Endothelial cell (in vitro differentiated cells): Measurements from ENCODE around the gene ZNF644. TPM values are rescaled to one million over a fixed set of nuclear protein-coding genes. Genes with fewer than 3 reads are reported as not detected.

Experiments used
- DNase-seq: peaks from one replicate; pipeline ENCODE4 v3.0.0; 2021; ENCODE audit warnings: low spot score
- H3K27ac Mint-ChIP-seq: one replicate; pipeline ENCODE4 v1.8.0; 2021; ENCODE audit warnings: mixed read lengths, inconsistent platforms; ENCODE audit not compliant: unreplicated experiment
- H3K27me3 Mint-ChIP-seq: one replicate; pipeline ENCODE4 v1.8.0; 2021; ENCODE audit warnings: mild to moderate bottlenecking, moderate library complexity, mixed read lengths, inconsistent platforms; ENCODE audit not compliant: unreplicated experiment
- H3K36me3 Mint-ChIP-seq: one replicate; pipeline ENCODE4 v1.8.0; 2021; ENCODE audit warnings: mild to moderate bottlenecking, low read depth, mixed read lengths, inconsistent platforms; ENCODE audit not compliant: unreplicated experiment
- H3K4me1 Mint-ChIP-seq: one replicate; pipeline ENCODE4 v1.8.0; 2021; ENCODE audit warnings: mild to moderate bottlenecking, mixed read lengths, inconsistent platforms; ENCODE audit not compliant: unreplicated experiment
- H3K4me3 Mint-ChIP-seq: one replicate; pipeline ENCODE4 v1.8.0; 2021; ENCODE audit warnings: mild to moderate bottlenecking, mixed read lengths, inconsistent platforms; ENCODE audit not compliant: unreplicated experiment
- H3K9me3 Mint-ChIP-seq: one replicate; pipeline ENCODE4 v1.8.0; 2021; ENCODE audit warnings: mixed read lengths, inconsistent platforms; ENCODE audit not compliant: unreplicated experiment
- total RNA-seq: library from RNA; stranded (reverse); fragmentation: NEBNext Ultra II Directional; extraction: Animal tissue kit (Norgen Biotek cat#: 25700); gene quantifications from one replicate; pipeline ENCODE4 v1.2.1, GENCODE V29; 2021; ENCODE audit not compliant: unreplicated experiment
- TF ChIP-seq, protein P1 (sequence below): fragments of 200-600 bp; sonication (generic); IDR thresholded peaks from one replicate; pipeline ENCODE4 v1.5.0; 2021; ENCODE audit warnings: antibody characterized with exemption; ENCODE audit not compliant: unreplicated experiment

ZNF644 gene
- total RNA-seq, 1 donor from 2014 or later = 67.1 TPM

DNA sequence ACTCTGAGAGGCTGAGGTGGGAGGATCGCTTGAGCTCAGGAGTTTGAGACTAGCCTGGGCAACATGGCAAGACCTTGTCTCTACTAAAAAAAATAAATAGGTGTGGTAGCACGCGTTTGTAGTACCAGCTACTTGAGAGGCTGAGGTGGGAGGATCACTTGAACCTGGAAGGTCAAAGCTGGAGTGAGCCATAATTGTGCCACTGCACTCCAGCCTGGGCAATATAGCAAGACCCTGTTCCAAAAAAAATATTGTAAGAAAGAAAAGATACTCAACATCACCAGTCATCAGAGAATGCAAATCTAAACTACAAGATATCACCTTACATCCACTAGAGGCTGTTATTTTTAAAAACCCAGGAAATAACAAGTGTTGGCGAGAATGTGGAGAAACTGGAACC is 32.5 kb downstream of the ZNF644 start:
- no peak for DNase-seq
- H3K4me3 Mint-ChIP-seq = no peak overlapping the region
- H3K9me3 Mint-ChIP-seq = peaks cover 4% of the 10 kb centered on the region
- TF ChIP-seq, protein P1, sequence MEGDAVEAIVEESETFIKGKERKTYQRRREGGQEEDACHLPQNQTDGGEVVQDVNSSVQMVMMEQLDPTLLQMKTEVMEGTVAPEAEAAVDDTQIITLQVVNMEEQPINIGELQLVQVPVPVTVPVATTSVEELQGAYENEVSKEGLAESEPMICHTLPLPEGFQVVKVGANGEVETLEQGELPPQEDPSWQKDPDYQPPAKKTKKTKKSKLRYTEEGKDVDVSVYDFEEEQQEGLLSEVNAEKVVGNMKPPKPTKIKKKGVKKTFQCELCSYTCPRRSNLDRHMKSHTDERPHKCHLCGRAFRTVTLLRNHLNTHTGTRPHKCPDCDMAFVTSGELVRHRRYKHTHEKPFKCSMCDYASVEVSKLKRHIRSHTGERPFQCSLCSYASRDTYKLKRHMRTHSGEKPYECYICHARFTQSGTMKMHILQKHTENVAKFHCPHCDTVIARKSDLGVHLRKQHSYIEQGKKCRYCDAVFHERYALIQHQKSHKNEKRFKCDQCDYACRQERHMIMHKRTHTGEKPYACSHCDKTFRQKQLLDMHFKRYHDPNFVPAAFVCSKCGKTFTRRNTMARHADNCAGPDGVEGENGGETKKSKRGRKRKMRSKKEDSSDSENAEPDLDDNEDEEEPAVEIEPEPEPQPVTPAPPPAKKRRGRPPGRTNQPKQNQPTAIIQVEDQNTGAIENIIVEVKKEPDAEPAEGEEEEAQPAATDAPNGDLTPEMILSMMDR = no peak
- H3K27ac Mint-ChIP-seq = no peak overlapping the region
- H3K27me3 Mint-ChIP-seq = no peaks in the 10 kb centered on the region
- H3K4me1 Mint-ChIP-seq = no peaks in the 10 kb centered on the region
- peaks cover 39% of the 10 kb centered on the region for H3K36me3 Mint-ChIP-seq

GRCh38 chr1:90987841-90988240 is 34.0 kb downstream of the ZNF644 start:
- DNase-seq = no peak

DNA sequence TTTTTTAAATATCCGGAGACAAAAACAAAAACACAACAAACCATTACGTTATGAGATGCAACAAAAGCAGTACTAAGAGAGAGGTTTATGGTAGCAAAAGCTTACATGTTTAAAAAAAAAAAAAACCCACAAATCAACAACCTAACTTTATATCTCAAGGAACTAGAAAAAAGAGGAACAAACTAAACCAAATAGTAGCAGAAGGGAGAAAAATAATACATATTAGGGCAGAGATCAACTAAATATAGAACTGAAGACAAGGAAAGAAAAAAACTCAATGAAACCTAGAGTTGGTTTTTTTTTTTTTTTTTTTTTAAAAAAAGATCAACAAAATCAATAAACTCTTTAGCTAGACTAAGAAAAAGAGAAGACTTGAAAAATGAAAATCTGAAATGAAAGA is 34.9 kb downstream of the ZNF644 start:
- TF ChIP-seq, protein P1 = no peak
- Mint-ChIP-seq H3K27me3 (no peaks in the 10 kb centered on the region), H3K4me1 (no peaks in the 10 kb centered on the region), H3K4me3 (no peak overlapping the region), H3K27ac (no peak overlapping the region), H3K36me3 (peaks cover 43% of the 10 kb centered on the region), H3K9me3 (peaks cover 4% of the 10 kb centered on the region)
- no peak for DNase-seq

More at GRCh38 chr1:90987841-90988240, 34.0 kb downstream of the ZNF644 start:
- no peak overlapping the region for H3K4me3 Mint-ChIP-seq
- no peaks in the 10 kb centered on the region for H3K4me1 Mint-ChIP-seq
- H3K27ac Mint-ChIP-seq = no peak overlapping the region
- TF ChIP-seq, protein P1 = no peak
- peaks cover 4% of the 10 kb centered on the region for H3K9me3 Mint-ChIP-seq
- H3K36me3 Mint-ChIP-seq = peaks cover 43% of the 10 kb centered on the region
- no peaks in the 10 kb centered on the region for H3K27me3 Mint-ChIP-seq

DNA sequence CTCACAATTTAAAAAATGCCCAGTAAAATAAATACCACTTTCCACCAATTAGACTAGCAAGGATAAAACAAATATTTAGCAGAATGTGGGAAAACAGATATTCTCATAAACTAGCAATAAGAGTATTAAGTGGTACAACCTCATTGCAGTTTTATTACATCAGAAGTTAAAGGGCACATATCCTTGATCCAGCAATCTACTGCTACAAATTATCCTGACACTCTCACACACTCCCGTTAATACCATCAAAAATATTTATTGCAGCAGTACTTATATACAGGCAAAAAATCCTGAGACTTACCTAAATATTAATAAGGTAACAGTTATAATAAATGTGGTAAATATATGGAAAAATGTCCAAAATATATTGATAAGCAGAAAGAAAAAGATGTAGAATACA is 44.3 kb downstream of the ZNF644 start:
- Mint-ChIP-seq H3K36me3 (peaks cover 9% of the 10 kb centered on the region), H3K27ac (no peak overlapping the region)

DNA sequence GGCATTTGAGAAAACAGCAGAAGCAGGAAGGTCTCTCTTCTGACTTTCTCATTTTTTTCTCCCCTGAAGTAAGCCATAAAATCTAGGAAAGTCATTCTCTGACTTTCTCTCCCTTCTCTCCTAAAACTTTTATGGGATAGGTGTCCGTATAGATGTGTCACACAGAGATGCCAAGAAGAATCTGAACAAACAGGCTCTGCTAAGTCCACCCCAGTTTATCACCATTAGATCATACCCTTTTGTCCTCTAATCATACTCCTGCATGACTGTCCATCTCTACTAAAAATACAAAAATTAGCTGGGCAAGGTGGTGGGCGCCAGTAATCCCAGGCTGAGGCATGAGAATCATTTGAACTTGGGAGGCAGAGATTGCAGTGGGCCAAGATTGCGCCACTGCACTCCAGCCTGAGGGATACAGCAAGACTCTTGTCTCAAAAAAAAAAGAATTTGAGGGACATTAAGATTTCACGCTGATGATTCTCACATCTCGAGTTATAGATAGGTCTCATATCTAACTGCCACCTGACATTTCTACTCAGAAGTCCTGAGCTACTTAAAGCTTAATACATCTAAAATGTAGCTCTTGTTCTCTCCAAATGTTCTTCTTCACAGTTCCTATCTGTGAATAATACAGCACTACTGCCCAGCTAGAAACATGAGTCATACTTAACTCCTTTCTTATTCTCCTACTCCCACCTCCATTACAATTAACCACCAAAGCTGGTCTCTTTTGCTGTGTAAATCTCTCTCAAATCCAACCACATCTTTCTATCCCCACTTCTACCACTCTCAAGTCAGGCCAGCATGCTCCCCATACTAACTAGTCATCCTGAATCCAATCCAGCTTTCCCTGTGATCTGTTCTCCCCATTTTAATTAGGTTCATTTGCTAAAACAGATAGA is 47.7 kb downstream of the ZNF644 start:
- Mint-ChIP-seq H3K27ac (no peak overlapping the region), H3K27me3 (peaks cover 3% of the 10 kb centered on the region), H3K4me3 (no peak overlapping the region), H3K9me3 (no peaks in the 10 kb centered on the region), H3K36me3 (peaks cover 12% of the 10 kb centered on the region), H3K4me1 (peaks cover 6% of the 10 kb centered on the region)
- TF ChIP-seq, protein P1 = no peak
- no peak for DNase-seq

More for the DNA sequence above, 44.3 kb downstream of the ZNF644 start:
- TF ChIP-seq, protein P1 = no peak
- H3K4me3 Mint-ChIP-seq = no peak overlapping the region
- DNase-seq = no peak
- peaks cover 3% of the 10 kb centered on the region for H3K27me3 Mint-ChIP-seq
- no peaks in the 10 kb centered on the region for H3K9me3 Mint-ChIP-seq
- peaks cover 6% of the 10 kb centered on the region for H3K4me1 Mint-ChIP-seq
